ENCODE data around the gene CD44.

CD44 gene

GRCh38 chr11:35112846-35113105 is 26.2 kb upstream of the CD44 start:
- peaks cover 33% of the 10 kb centered on the region for H3K4me1 ChIP-seq (ENCODE audit: control insufficient read depth, low read length)
- H3K27ac ChIP-seq (ENCODE audit: low read depth, low read length): no peak overlapping the region
- H3K27me3 ChIP-seq (ENCODE audit: control insufficient read depth, low read length): no peaks in the 10 kb centered on the region
- no peaks in the 10 kb centered on the region for H4K20me1 ChIP-seq (ENCODE audit: control insufficient read depth, insufficient read depth, low read depth, low read length)
- no peaks in the 10 kb centered on the region for H3K9me3 ChIP-seq (ENCODE audit: control insufficient read depth, insufficient read depth, low read length)
- H3K4me3 ChIP-seq (ENCODE audit: low read length): no peak overlapping the region
- no peaks in the 10 kb centered on the region for H3F3A ChIP-seq (ENCODE audit: control insufficient read depth, insufficient read depth)
- no peaks in the 10 kb centered on the region; the same call in 1 of the 2 replicates for H3K9me2 ChIP-seq (replicated peaks; ENCODE audit: control insufficient read depth, low read length)
- TF ChIP-seq EZH2phosphoT487 (IDR thresholded peaks at IDR 0.05; ENCODE audit: borderline replicate concordance, low read length): no peak
- TF ChIP-seq CTCF (IDR thresholded peaks at IDR 0.05; ENCODE audit: low read depth, low read length, poor library complexity, severe bottlenecking): no peak
- no peaks in the 10 kb centered on the region for H3K79me2 ChIP-seq (ENCODE audit: control insufficient read depth, low read length)
- no peaks in the 10 kb centered on the region for H3K36me3 ChIP-seq (ENCODE audit: control insufficient read depth, low read length)
- no peak overlapping the region for H3K4me2 ChIP-seq (ENCODE audit: low read length)

- no peaks in the 10 kb centered on the region for H4K20me1 ChIP-seq (ENCODE audit: control insufficient read depth, insufficient read depth, low read depth, low read length)
- H3K4me1 ChIP-seq (ENCODE audit: control insufficient read depth, low read length): peaks cover 34% of the 10 kb centered on the region
- H3K4me3 ChIP-seq (ENCODE audit: low read length): 0 out of 2 replicates have a peak overlapping the region, but pooled peaks have one; percentile 4
- H3K79me2 ChIP-seq (ENCODE audit: control insufficient read depth, low read length): no peaks in the 10 kb centered on the region
- H3K27ac ChIP-seq (ENCODE audit: low read depth, low read length): no peak overlapping the region
- no peaks in the 10 kb centered on the region for H3K36me3 ChIP-seq (ENCODE audit: control insufficient read depth, low read length)
- no peaks in the 10 kb centered on the region for H3K9me3 ChIP-seq (ENCODE audit: control insufficient read depth, insufficient read depth, low read length)
- H3F3A ChIP-seq (ENCODE audit: control insufficient read depth, insufficient read depth): no peaks in the 10 kb centered on the region
- TF ChIP-seq EZH2phosphoT487 (IDR thresholded peaks at IDR 0.05; ENCODE audit: borderline replicate concordance, low read length) (no peak), CTCF (IDR thresholded peaks at IDR 0.05; ENCODE audit: low read depth, low read length, poor library complexity, severe bottlenecking) (no peak)
- H3K9me2 ChIP-seq (replicated peaks; ENCODE audit: control insufficient read depth, low read length): no peaks in the 10 kb centered on the region; the same call in 1 of the 2 replicates
- H3K4me2 ChIP-seq (ENCODE audit: low read length): peak overlapping the region; percentile 47
- H3K27me3 ChIP-seq (ENCODE audit: control insufficient read depth, low read length): no peaks in the 10 kb centered on the region
Observed at GRCh38 chr11:35114906-35115687, 23.9 kb upstream of the CD44 start.

- TF ChIP-seq CTCF (IDR thresholded peaks at IDR 0.05; ENCODE audit: low read depth, low read length, poor library complexity, severe bottlenecking) (no peak), EZH2phosphoT487 (IDR thresholded peaks at IDR 0.05; ENCODE audit: borderline replicate concordance, low read length) (no peak)
- Histone ChIP-seq H3K4me1 (ENCODE audit: control insufficient read depth, low read length) (peaks cover 30% of the 10 kb centered on the region), H3K27me3 (ENCODE audit: control insufficient read depth, low read length) (peaks cover 4% of the 10 kb centered on the region; the same call in 1 of the 2 replicates), H3K4me3 (ENCODE audit: low read length) (no peak overlapping the region), H3K36me3 (ENCODE audit: control insufficient read depth, low read length) (no peaks in the 10 kb centered on the region), H3K27ac (ENCODE audit: low read depth, low read length) (no peak overlapping the region), H3K9me2 (replicated peaks; ENCODE audit: control insufficient read depth, low read length) (no peaks in the 10 kb centered on the region; the same call in 1 of the 2 replicates), H3K79me2 (ENCODE audit: control insufficient read depth, low read length) (no peaks in the 10 kb centered on the region), H4K20me1 (ENCODE audit: control insufficient read depth, insufficient read depth, low read depth, low read length) (no peaks in the 10 kb centered on the region), H3F3A (ENCODE audit: control insufficient read depth, insufficient read depth) (no peaks in the 10 kb centered on the region), H3K4me2 (ENCODE audit: low read length) (no peak overlapping the region), H3K9me3 (ENCODE audit: control insufficient read depth, insufficient read depth, low read length) (no peaks in the 10 kb centered on the region)
Observed at GRCh38 chr11:35115688-35116030, 23.3 kb upstream of the CD44 start.
